GM18526 (cell line): ENCODE measurements around the gene MED9.

ENCODE experiments used
- POLR2A ChIP-seq: IDR thresholded peaks from 3 replicates; pipeline ENCODE4 v1.6.1; 2011; ENCODE audit not compliant: insufficient read length; ENCODE audit errors: extremely low read depth

Gene MED9

GRCh38 chr17:17447264-17447663 is 29.5 kb upstream of the MED9 start:
- no peak for TF ChIP-seq POLR2A

GRCh38 chr17:17448076-17448475 is 28.7 kb upstream of the MED9 start:
- no peak for TF ChIP-seq POLR2A

GRCh38 chr17:17448723-17449122 is 28.1 kb upstream of the MED9 start:
- no peak for TF ChIP-seq POLR2A

- no peak for TF ChIP-seq POLR2A
These were observed 23.7 kb upstream of the MED9 start for GRCh38 chr17:17453088-17453487.

GRCh38 chr17:17454276-17454675 is 22.5 kb upstream of the MED9 start:
- TF ChIP-seq POLR2A = no peak

GRCh38 chr17:17455173-17455572 is 21.6 kb upstream of the MED9 start:
- no peak for TF ChIP-seq POLR2A

- no peak for TF ChIP-seq POLR2A
These were observed 20.5 kb upstream of the MED9 start for GRCh38 chr17:17456251-17456650.

GRCh38 chr17:17457680-17458079 is 19.1 kb upstream of the MED9 start:
- no peak for TF ChIP-seq POLR2A

- TF ChIP-seq POLR2A = no peak
These were observed 16.8 kb upstream of the MED9 start for GRCh38 chr17:17460038-17460437.

GRCh38 chr17:17462048-17462824 is 14.6 kb upstream of the MED9 start:
- TF ChIP-seq POLR2A = no peak

GRCh38 chr17:17463821-17464220 is 13.0 kb upstream of the MED9 start:
- no peak for TF ChIP-seq POLR2A

GRCh38 chr17:17466511-17466910 is 10.3 kb upstream of the MED9 start:
- TF ChIP-seq POLR2A = no peak

GRCh38 chr17:17467016-17467415 is 9.8 kb upstream of the MED9 start:
- no peak for TF ChIP-seq POLR2A

- TF ChIP-seq POLR2A = no peak
These were observed 9.1 kb upstream of the MED9 start for GRCh38 chr17:17467720-17468119.

GRCh38 chr17:17468217-17469010 is 8.4 kb upstream of the MED9 start:
- TF ChIP-seq POLR2A = no peak

GRCh38 chr17:17469358-17469757 is 7.4 kb upstream of the MED9 start:
- TF ChIP-seq POLR2A = no peak
